ENCODE measurements around the gene TSHZ2.

DNA sequence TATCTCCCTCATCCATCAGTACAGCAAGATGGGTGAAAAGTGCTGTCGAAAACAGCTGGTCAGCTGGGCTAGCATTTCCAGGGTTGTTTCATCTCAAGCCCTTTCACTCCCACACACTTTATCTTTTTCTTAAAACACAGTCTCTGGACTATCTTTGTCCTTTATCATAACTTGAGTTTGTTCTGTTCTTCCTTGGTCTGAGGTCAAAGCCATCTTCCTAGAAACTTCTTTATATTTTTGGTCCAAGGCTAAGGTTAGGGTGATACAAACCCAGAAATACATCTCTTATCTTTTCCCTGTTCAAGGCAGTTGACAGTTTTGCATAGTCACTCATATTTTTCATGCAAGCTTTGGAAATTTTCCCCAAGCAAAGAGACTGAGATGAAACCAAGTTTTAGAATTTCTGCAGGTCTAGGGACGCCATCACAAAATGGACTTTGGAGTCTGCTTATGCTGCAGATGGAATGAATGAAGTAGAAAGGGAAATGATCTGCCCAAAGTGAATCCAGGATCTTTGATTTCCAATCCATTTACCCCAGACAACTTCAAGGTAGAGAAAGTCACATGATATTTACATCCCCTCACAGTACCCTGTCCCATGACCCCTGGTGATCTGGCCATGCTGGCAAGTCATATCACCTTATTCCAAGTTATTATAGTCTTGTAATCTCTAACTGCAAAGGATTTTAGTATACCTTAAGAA lies 324.4 kb downstream of the TSHZ2 start:
- TF ChIP-seq POLR2AphosphoS5 (IDR thresholded peaks at IDR 0.05; ENCODE audit: low read depth, low read length), result no peak
- TF ChIP-seq, protein P1, sequence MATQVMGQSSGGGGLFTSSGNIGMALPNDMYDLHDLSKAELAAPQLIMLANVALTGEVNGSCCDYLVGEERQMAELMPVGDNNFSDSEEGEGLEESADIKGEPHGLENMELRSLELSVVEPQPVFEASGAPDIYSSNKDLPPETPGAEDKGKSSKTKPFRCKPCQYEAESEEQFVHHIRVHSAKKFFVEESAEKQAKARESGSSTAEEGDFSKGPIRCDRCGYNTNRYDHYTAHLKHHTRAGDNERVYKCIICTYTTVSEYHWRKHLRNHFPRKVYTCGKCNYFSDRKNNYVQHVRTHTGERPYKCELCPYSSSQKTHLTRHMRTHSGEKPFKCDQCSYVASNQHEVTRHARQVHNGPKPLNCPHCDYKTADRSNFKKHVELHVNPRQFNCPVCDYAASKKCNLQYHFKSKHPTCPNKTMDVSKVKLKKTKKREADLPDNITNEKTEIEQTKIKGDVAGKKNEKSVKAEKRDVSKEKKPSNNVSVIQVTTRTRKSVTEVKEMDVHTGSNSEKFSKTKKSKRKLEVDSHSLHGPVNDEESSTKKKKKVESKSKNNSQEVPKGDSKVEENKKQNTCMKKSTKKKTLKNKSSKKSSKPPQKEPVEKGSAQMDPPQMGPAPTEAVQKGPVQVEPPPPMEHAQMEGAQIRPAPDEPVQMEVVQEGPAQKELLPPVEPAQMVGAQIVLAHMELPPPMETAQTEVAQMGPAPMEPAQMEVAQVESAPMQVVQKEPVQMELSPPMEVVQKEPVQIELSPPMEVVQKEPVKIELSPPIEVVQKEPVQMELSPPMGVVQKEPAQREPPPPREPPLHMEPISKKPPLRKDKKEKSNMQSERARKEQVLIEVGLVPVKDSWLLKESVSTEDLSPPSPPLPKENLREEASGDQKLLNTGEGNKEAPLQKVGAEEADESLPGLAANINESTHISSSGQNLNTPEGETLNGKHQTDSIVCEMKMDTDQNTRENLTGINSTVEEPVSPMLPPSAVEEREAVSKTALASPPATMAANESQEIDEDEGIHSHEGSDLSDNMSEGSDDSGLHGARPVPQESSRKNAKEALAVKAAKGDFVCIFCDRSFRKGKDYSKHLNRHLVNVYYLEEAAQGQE (IDR thresholded peaks at IDR 0.05; ENCODE audit: insufficient read depth in 1 of 2, low read depth in 2 of 2, low read length in 2 of 2), result no peak

Measured in PFSK-1 (cell line).